Measurements from ENCODE around the gene UBL3.

DNA sequence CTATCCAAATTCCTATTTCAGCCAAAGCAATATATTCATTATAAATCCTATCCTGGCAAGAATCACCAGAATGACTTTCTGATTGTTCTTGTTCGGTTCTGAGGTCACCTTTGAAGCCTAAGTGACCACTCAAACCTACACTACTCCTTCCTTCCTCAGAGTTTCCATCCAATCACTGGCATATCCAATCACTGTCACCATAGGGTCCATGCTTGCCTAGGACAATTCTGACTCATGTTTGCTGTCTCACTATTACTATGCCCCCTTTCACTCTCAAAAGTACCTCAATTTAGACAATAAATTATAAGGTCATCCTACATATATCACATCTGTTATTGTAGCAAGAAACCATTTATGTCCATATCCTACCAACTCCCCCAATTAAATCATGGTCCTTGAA lies 58.9 kb downstream of the UBL3 start:
- TF ChIP-seq EZH2 (IDR thresholded peaks at IDR 0.05; ENCODE audit: low read length), result no peak
- TF ChIP-seq, protein P1, sequence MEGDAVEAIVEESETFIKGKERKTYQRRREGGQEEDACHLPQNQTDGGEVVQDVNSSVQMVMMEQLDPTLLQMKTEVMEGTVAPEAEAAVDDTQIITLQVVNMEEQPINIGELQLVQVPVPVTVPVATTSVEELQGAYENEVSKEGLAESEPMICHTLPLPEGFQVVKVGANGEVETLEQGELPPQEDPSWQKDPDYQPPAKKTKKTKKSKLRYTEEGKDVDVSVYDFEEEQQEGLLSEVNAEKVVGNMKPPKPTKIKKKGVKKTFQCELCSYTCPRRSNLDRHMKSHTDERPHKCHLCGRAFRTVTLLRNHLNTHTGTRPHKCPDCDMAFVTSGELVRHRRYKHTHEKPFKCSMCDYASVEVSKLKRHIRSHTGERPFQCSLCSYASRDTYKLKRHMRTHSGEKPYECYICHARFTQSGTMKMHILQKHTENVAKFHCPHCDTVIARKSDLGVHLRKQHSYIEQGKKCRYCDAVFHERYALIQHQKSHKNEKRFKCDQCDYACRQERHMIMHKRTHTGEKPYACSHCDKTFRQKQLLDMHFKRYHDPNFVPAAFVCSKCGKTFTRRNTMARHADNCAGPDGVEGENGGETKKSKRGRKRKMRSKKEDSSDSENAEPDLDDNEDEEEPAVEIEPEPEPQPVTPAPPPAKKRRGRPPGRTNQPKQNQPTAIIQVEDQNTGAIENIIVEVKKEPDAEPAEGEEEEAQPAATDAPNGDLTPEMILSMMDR (optimal IDR thresholded peaks at IDR 0.05 in 1 of 3, IDR thresholded peaks at IDR 0.05 in 1 of 3, conservative IDR thresholded peaks at IDR 0.05 in 1 of 3; ENCODE audit: extremely low read depth in 1 of 3, insufficient read depth in 2 of 3, low read length in 3 of 3), result no peak
